Fibroblast of lung (primary cell): ENCODE measurements around the gene HSPB8. TPM values are rescaled to one million over a fixed set of nuclear protein-coding genes. Genes with fewer than 3 reads are reported as not detected.

Experiments
- DNase-seq, 2 donors: peaks; one replicate each; pipeline versions ENCODE4 v3.0.0 to v3.0.0-alpha.2; 2010; ENCODE audit warnings: low read depth in 2 of 2
- H2AFZ ChIP-seq: 2 replicates; pipeline ENCODE4 v1.5.1; 2012; ENCODE audit warnings: low read length, control low read depth, inconsistent platforms
- H3K27ac ChIP-seq: 2 replicates; pipeline ENCODE4 v1.5.1; 2011; ENCODE audit warnings: low read length, control low read depth; ENCODE audit not compliant: insufficient read depth
- H3K27me3 ChIP-seq: 2 replicates; pipeline ENCODE4 v1.5.1; 2011; ENCODE audit warnings: mild to moderate bottlenecking, low read length; ENCODE audit not compliant: control insufficient read depth, insufficient read depth
- H3K36me3 ChIP-seq: 2 replicates; pipeline ENCODE4 v1.5.1; 2011; ENCODE audit warnings: low read length; ENCODE audit not compliant: control insufficient read depth, insufficient read depth
- H3K4me1 ChIP-seq: 2 replicates; pipeline ENCODE4 v1.5.1; 2011; ENCODE audit warnings: low read length; ENCODE audit not compliant: control insufficient read depth, insufficient read depth; ENCODE audit errors: extremely low read depth
- H3K4me2 ChIP-seq: 2 replicates; pipeline ENCODE4 v1.5.1; 2011; ENCODE audit warnings: low read length, control low read depth; ENCODE audit not compliant: insufficient read depth; ENCODE audit errors: extremely low read depth
- H3K4me3 ChIP-seq, 4 experiments: fragments of 200-600 bp in 1 of 4; sonication (generic) in 1 of 4; replicated peaks in 1 of 4; 2 replicates each; pipeline ENCODE4 v1.5.1; 2011 to 2016; ENCODE audit warnings: low read length in 4 of 4, low read depth in 3 of 4, mild to moderate bottlenecking in 3 of 4, control low read depth in 2 of 4, inconsistent platforms in 1 of 4, mixed read lengths in 1 of 4; ENCODE audit not compliant: insufficient read depth in 1 of 4; ENCODE audit errors: control extremely low read depth in 1 of 4
- H3K79me2 ChIP-seq: 2 replicates; pipeline ENCODE4 v1.5.1; 2012; ENCODE audit warnings: mild to moderate bottlenecking, low read length, inconsistent platforms; ENCODE audit not compliant: control insufficient read depth, insufficient read depth
- H3K9ac ChIP-seq: 2 replicates; pipeline ENCODE4 v1.5.1; 2011; ENCODE audit warnings: mild to moderate bottlenecking, low read length, control low read depth; ENCODE audit not compliant: insufficient read depth
- H3K9me3 ChIP-seq: 2 replicates; pipeline ENCODE4 v1.5.1; 2012; ENCODE audit warnings: low read depth, low read length; ENCODE audit not compliant: control insufficient read depth, insufficient read depth
- H4K20me1 ChIP-seq: 2 replicates; pipeline ENCODE4 v1.5.1; 2011; ENCODE audit warnings: low read length; ENCODE audit not compliant: control insufficient read depth, insufficient read depth; ENCODE audit errors: extremely low read depth
- EZH2 ChIP-seq: IDR thresholded peaks from 2 replicates; pipeline ENCODE4 v1.5.1; 2012; ENCODE audit warnings: low read length, control low read depth, mild to moderate bottlenecking; ENCODE audit errors: missing control alignments
- polyA plus RNA-seq, 2 donors: library from polyadenylated mRNA; depleted of rRNA in 1 of 2; stranded (reverse) in 1 of 2; unstranded in 1 of 2; fragments of >200 nt; gene quantifications; 2 replicates each; pipeline ENCODE4 v1.2.1, GENCODE V29; 2011 to 2012; ENCODE audit warnings: missing spikeins in 1 of 2
- total RNA-seq: library from RNA; depleted of rRNA; stranded (reverse); fragments of >200 nt; gene quantifications from 2 replicates; pipeline ENCODE4 v1.2.1, GENCODE V29; 2014
- TF ChIP-seq, protein P1 (sequence below), 2 donors: IDR thresholded peaks in 1 of 2; conservative IDR thresholded peaks in 1 of 2; 1 replicate in 1 of 2; 2 replicates in 1 of 2; pipeline ENCODE4 v1.5.1; 2011 to 2012; ENCODE audit warnings: low read length in 2 of 2, control low read depth in 1 of 2, inconsistent platforms in 1 of 2, low read depth in 1 of 2, mild to moderate bottlenecking in 1 of 2

Gene HSPB8
- total and polyA plus RNA-seq, 2 donors (not counting 1 experiment from before 2014, with no cell fraction given), result 23.8 to 42.4 TPM

- DNase-seq, result no peak
- Histone ChIP-seq H3K9me3 (no peaks in the 10 kb centered on the region), H3K4me2 (no peak overlapping the region), H3K27me3 (no peaks in the 10 kb centered on the region), H3K79me2 (no peaks in the 10 kb centered on the region), H3K9ac (no peak overlapping the region), H3K4me3 (no peak overlapping the region), H3K36me3 (no peaks in the 10 kb centered on the region), H2AFZ (no peak overlapping the region), H3K27ac (no peak overlapping the region), H3K4me1 (no peaks in the 10 kb centered on the region), H4K20me1 (no peaks in the 10 kb centered on the region)
- TF ChIP-seq, protein P1, sequence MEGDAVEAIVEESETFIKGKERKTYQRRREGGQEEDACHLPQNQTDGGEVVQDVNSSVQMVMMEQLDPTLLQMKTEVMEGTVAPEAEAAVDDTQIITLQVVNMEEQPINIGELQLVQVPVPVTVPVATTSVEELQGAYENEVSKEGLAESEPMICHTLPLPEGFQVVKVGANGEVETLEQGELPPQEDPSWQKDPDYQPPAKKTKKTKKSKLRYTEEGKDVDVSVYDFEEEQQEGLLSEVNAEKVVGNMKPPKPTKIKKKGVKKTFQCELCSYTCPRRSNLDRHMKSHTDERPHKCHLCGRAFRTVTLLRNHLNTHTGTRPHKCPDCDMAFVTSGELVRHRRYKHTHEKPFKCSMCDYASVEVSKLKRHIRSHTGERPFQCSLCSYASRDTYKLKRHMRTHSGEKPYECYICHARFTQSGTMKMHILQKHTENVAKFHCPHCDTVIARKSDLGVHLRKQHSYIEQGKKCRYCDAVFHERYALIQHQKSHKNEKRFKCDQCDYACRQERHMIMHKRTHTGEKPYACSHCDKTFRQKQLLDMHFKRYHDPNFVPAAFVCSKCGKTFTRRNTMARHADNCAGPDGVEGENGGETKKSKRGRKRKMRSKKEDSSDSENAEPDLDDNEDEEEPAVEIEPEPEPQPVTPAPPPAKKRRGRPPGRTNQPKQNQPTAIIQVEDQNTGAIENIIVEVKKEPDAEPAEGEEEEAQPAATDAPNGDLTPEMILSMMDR (conservative IDR thresholded peaks at IDR 0.05 in 1 of 2, IDR thresholded peaks at IDR 0.05 in 1 of 2; ENCODE audit: low read depth in 1 of 2, low read length in 2 of 2), result no peak
- TF ChIP-seq EZH2, result no peak
Observed at GRCh38 chr12:119158402-119158801, 20.3 kb upstream of the HSPB8 start.

- no peaks in the 10 kb centered on the region for H3K9me3 ChIP-seq
- H3K79me2 ChIP-seq, result no peaks in the 10 kb centered on the region
- no peak overlapping the region for H3K4me3 ChIP-seq
- no peak overlapping the region for H3K4me2 ChIP-seq
- H3K27me3 ChIP-seq, result no peaks in the 10 kb centered on the region
- TF ChIP-seq, protein P1 (conservative IDR thresholded peaks at IDR 0.05 in 1 of 2, IDR thresholded peaks at IDR 0.05 in 1 of 2; ENCODE audit: low read depth in 1 of 2, low read length in 2 of 2), result no peak
- no peak for TF ChIP-seq EZH2
- no peaks in the 10 kb centered on the region for H3K4me1 ChIP-seq
- H3K27ac ChIP-seq, result no peak overlapping the region
- no peaks in the 10 kb centered on the region for H3K36me3 ChIP-seq
- H3K9ac ChIP-seq, result no peak overlapping the region
- no peak for DNase-seq
- H2AFZ ChIP-seq, result no peak overlapping the region
- no peaks in the 10 kb centered on the region for H4K20me1 ChIP-seq
Observed at GRCh38 chr12:119159844-119160243, 18.9 kb upstream of the HSPB8 start.

GRCh38 chr12:119167902-119168301 is 10.8 kb upstream of the HSPB8 start:
- Histone ChIP-seq H3K36me3 (no peaks in the 10 kb centered on the region), H3K9ac (no peak overlapping the region), H3K4me3 (no peak overlapping the region), H3K79me2 (no peaks in the 10 kb centered on the region), H3K27me3 (peaks cover 3% of the 10 kb centered on the region), H2AFZ (no peak overlapping the region), H4K20me1 (no peaks in the 10 kb centered on the region), H3K4me2 (no peak overlapping the region), H3K4me1 (no peaks in the 10 kb centered on the region), H3K27ac (no peak overlapping the region), H3K9me3 (no peaks in the 10 kb centered on the region)
- DNase-seq, result no peak
- TF ChIP-seq, protein P1 (conservative IDR thresholded peaks at IDR 0.05 in 1 of 2, IDR thresholded peaks at IDR 0.05 in 1 of 2; ENCODE audit: low read depth in 1 of 2, low read length in 2 of 2), result no peak
- TF ChIP-seq EZH2, result no peak
